Activated naive CD4-positive, alpha-beta T cell treated with anti-CD3 and anti-CD28 coated beads, Interleukin-2, amount 10 ng/mL, durations not matched to agents 7 days and 5 days (primary cell): ENCODE measurements around the gene CDC73.
"Not testable (repeated sequence)": the region's sequence is repeated elsewhere in the genome, so short reads cannot be mapped to it uniquely, and the experiment has no call there.

Experiments
- CTCF ChIA-PET: fragments of 350-600 bp; sonication (Branson Sonifier 250); formaldehyde crosslinking; loops from one replicate; lab custom pipeline; 2021; ENCODE audit warnings: antibody characterized with exemption; lab: Charles Lee
- DNase-seq: peaks from one replicate; pipeline ENCODE4 v3.0.0-alpha.2; 2020
- H3K27ac Mint-ChIP-seq: one replicate; pipeline ENCODE4 v1.8.0; 2021; ENCODE audit warnings: mild to moderate bottlenecking, moderate library complexity, mixed read lengths
- H3K27me3 Mint-ChIP-seq: one replicate; pipeline ENCODE4 v1.8.0; 2021; ENCODE audit warnings: mild to moderate bottlenecking, mixed read lengths
- H3K36me3 Mint-ChIP-seq: one replicate; pipeline ENCODE4 v1.8.0; 2021; ENCODE audit warnings: mixed read lengths
- H3K4me1 Mint-ChIP-seq: one replicate; pipeline ENCODE4 v1.8.0; 2021; ENCODE audit warnings: mixed read lengths
- H3K4me3 Mint-ChIP-seq: one replicate; pipeline ENCODE4 v1.8.0; 2021; ENCODE audit warnings: mild to moderate bottlenecking, moderate library complexity, mixed read lengths
- H3K9me3 Mint-ChIP-seq: one replicate; pipeline ENCODE4 v1.8.0; 2021; ENCODE audit warnings: mixed read lengths

Gene CDC73

DNA sequence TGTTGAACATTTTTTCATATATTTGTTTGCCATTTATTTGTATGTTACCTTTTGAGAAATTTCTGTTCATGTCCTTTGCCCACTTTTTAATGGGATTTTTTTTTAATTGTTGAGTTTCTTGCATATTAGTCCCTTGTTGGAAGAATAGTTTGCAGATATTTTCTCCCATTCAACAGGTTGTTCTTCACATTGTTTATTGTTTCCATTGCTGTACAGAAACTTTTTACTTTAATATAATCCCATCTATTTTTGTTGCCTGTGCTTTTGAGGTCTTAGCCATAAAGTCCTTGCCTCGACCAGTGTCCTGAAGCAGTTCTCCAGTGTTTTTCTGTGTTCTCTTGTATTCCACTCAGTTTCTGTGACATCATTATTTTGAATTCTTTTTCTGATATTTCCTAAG is 118.8 kb downstream of the CDC73 start:
- DNase-seq, result no peak
- no peak overlapping the region for H3K4me3 Mint-ChIP-seq
- H3K4me1 Mint-ChIP-seq, result peaks cover 29% of the 10 kb centered on the region
- peaks cover 65% of the 10 kb centered on the region for H3K36me3 Mint-ChIP-seq
- H3K9me3 Mint-ChIP-seq, result peaks cover 11% of the 10 kb centered on the region
- CTCF ChIA-PET, result no interaction called here
- peak overlapping the region; percentile 83 for H3K27ac Mint-ChIP-seq
- H3K27me3 Mint-ChIP-seq, result no peaks in the 10 kb centered on the region

DNA sequence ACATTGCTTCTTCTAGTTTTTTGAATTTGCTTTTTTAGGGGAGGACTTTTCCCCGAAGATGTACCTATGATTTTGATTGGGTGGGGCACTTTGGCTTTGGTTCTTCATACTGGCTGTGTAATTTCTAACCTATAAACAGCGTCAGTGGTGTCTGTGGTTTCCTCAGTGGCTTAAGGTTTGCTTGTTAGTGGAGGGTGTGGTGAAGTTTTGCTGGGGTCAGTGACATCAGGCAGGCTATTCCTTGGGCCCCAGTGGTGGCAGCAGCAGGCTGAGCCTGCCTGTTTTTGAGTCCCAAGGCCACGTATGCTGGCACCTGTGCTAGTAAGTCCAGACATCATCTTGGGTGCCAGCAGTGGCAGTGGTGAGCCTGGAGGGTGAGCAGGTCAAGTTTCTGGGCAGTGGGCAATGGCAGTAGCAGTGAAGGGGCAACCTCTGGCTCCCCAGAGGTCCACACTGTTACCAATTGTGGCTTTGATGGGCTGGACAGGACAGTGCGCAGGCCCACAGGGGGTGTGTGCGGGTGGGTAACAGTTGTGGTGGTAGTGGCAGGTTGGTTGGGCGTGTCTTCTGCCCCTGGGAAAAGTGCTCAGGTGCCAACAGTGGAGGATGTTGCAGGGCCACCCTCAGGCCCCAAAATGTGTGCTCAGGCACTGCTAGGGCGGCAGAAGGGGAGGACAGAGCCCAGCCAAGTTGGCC is 119.4 kb downstream of the CDC73 start:
- no peaks in the 10 kb centered on the region for H3K27me3 Mint-ChIP-seq
- H3K9me3 Mint-ChIP-seq, result peaks cover 11% of the 10 kb centered on the region
- peaks cover 67% of the 10 kb centered on the region for H3K36me3 Mint-ChIP-seq
- CTCF ChIA-PET, result no interaction called here
- H3K4me3 Mint-ChIP-seq, result peak overlapping the region; percentile 6
- H3K4me1 Mint-ChIP-seq, result peaks cover 32% of the 10 kb centered on the region
- peak overlapping the region; percentile 83 for H3K27ac Mint-ChIP-seq
- DNase-seq, result peak; percentile 34

DNA sequence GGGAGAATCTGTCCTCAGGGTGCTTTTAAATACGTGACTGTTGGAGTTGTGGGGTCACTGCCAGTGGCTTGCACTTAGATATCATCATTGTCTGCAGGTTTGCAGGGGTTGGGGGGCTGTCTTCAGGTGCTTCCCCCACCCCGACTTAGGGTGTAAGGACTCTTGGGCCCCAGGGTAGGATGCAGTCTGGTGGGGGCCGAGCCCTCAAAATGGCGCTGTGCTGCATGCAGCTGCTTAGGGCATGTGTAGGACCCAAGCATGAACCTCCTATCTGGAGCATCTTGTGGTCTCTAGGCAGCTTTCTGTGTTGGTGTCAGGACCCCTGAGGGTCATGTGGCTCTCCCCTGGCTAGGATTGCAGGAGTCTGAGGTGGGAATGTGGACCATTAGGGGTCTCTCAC is 120.2 kb downstream of the CDC73 start:
- peaks cover 32% of the 10 kb centered on the region for H3K4me1 Mint-ChIP-seq
- peaks cover 69% of the 10 kb centered on the region for H3K36me3 Mint-ChIP-seq
- H3K27me3 Mint-ChIP-seq, result no peaks in the 10 kb centered on the region
- CTCF ChIA-PET, result no interaction called here
- no peak for DNase-seq
- peak overlapping the region; percentile 83 for H3K27ac Mint-ChIP-seq
- H3K4me3 Mint-ChIP-seq, result no peak overlapping the region
- H3K9me3 Mint-ChIP-seq, result peaks cover 11% of the 10 kb centered on the region

DNA sequence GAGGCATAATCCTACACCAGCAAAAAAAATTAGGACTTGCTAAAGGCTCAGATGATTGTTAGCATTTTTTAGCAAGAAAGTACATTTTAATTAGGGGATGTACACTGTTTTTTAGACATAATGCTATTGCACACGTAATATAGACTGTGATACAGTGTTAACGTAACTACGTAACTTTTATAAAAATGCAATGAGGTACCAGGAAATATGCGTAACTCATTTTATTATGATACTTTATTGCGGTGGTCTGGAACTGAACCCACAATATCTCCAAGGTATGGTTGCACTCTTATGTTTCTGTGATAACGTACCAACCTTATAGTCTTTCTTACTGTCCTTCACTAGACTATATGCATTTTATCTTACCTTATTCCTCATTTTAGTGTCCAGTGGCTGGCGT is 127.4 kb downstream of the CDC73 start:
- peaks cover 3% of the 10 kb centered on the region for H3K4me1 Mint-ChIP-seq
- CTCF ChIA-PET, result no interaction called here
- no peak overlapping the region for H3K4me3 Mint-ChIP-seq
- peaks cover 46% of the 10 kb centered on the region for H3K36me3 Mint-ChIP-seq
- H3K9me3 Mint-ChIP-seq, result no peaks in the 10 kb centered on the region
- no peak for DNase-seq
- no peaks in the 10 kb centered on the region for H3K27me3 Mint-ChIP-seq
- H3K27ac Mint-ChIP-seq, result no peak overlapping the region

DNA sequence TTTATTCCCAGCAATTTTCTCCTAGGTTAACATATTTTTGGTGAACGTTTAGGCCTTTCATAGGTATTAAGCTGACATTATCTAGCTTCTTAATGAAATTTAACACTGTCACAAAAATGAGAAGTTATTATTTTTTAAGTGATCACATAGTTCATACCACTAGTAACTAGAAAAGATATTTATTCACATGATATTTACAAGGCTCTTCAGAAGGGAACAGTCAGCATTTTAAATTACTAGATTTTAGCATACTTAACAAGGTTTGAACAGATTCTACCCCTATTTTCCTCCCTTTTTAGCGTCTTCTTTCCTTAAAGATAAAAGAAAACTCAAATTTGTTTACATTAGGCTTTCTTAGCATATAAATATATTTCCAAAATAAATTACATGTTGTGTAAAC is 130.1 kb downstream of the CDC73 start:
- H3K36me3 Mint-ChIP-seq, result peaks cover 30% of the 10 kb centered on the region
- H3K9me3 Mint-ChIP-seq, result no peaks in the 10 kb centered on the region
- CTCF ChIA-PET, result no interaction called here

DNA sequence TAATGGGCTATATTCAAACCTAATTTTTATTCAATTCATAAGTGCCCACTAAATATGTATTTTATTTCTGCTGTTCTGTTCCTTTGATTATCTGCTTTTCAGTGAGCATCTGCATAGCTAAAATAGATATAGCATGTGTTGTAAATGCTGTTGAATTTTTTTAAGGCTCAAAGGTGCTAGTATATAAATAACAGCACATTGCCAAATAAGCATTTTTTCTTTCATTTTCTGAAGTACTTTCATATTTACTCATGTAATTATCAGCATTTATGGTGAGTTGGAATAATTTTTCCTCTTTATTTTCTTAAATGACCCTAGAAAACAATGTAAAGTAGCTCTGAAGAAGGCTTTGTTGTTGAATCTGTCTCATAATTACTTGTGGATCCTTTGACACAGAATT is 134.2 kb downstream of the CDC73 start:
- Mint-ChIP-seq H3K27me3 (no peaks in the 10 kb centered on the region), H3K27ac (no peak overlapping the region), H3K36me3 (peaks cover 12% of the 10 kb centered on the region), H3K9me3 (no peaks in the 10 kb centered on the region), H3K4me3 (no peak overlapping the region), H3K4me1 (no peaks in the 10 kb centered on the region)
- DNase-seq, result no peak
- CTCF ChIA-PET, result interaction anchor here (1.7 kb wide), 1 partner anchor 17 kb away, joined by 4 read pairs; no protein-coding TSS in a partner anchor

More for the DNA sequence above, 130.1 kb downstream of the CDC73 start:
- Mint-ChIP-seq H3K27ac (no peak overlapping the region), H3K27me3 (no peaks in the 10 kb centered on the region), H3K4me1 (no peaks in the 10 kb centered on the region), H3K4me3 (no peak overlapping the region)
- no peak for DNase-seq

DNA sequence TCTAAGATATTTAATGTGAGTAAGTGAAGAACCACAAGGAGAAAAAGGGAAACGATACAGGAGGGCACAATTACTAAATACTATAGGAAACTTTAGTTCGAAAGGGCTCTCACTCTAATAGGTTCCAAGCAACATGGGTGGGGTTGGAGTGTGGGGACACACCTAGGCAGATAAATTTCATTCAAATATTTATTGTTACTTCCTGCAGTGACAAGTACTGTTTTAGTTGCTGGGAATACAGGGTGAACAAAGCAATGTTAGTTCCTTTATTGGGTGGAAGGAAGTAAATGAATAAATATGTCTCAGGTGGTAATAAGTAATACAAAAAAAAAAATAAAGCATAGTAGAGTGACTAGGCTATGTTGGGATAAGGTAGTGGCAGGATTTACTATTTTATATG is 137.8 kb downstream of the CDC73 start:
- Mint-ChIP-seq H3K27ac (no peak overlapping the region), H3K4me1 (no peaks in the 10 kb centered on the region), H3K27me3 (no peaks in the 10 kb centered on the region), H3K9me3 (no peaks in the 10 kb centered on the region), H3K4me3 (no peak overlapping the region), H3K36me3 (peaks cover 17% of the 10 kb centered on the region)
- no peak for DNase-seq
- CTCF ChIA-PET, result no interaction called here

DNA sequence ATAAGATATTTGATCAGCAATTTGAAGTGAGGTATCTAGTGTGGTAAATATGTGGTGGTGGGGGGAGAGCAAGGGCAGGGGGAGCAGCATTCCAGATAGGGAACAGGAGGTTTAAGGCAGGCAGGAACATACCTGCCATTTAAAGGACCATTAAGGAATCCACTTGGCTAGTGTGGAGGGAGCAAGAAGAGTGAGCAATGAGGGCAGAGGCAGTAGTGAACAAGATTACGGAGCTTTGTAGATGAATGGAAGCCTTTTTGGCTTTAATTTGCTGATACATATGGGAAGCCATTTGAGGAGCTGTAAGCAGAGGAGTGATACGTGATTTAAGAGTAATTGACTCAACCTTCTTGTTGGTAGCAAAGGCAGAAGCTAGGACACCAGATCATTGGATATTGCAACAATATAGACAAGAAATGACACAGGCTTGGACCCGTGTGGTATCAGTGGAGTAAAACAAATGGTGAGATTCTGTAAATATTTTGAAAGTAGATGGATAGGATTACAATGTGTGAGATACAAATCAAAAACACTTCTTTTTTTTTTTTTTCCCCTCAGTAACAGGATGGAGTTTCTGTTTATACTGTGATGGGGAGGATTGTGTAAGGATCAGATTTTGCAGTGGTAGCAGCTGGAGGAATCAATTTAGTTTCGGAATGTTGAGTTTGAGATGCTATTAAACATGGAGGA is 138.4 kb downstream of the CDC73 start:
- Mint-ChIP-seq H3K9me3 (no peaks in the 10 kb centered on the region), H3K4me1 (no peaks in the 10 kb centered on the region), H3K36me3 (peaks cover 15% of the 10 kb centered on the region), H3K4me3 (no peak overlapping the region), H3K27me3 (no peaks in the 10 kb centered on the region), H3K27ac (no peak overlapping the region)
- CTCF ChIA-PET, result no interaction called here
- DNase-seq, result no peak

DNA sequence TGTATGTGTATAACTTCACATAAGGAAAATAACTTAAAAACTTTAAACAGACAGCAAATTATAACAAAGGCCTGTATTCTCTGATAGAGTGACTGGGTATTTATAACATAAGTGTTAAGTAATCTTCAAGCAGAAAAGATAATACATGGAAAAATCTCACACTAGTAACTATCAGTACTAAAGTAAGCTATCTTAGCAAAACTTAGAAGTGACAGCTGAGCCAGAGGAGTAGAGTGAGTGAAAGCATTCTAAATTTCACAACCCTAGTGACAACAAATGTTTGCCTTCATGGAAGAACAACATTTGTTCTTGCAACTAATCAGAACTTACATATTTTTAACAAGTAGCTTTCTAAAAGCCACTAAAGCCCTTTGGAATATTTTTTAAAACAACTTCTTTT is 139.1 kb downstream of the CDC73 start:
- no peak for DNase-seq
- H3K27ac Mint-ChIP-seq, result no peak overlapping the region
- peaks cover 3% of the 10 kb centered on the region for H3K4me1 Mint-ChIP-seq
- H3K4me3 Mint-ChIP-seq, result no peak overlapping the region
- H3K36me3 Mint-ChIP-seq, result peaks cover 20% of the 10 kb centered on the region
- CTCF ChIA-PET, result no interaction called here
- H3K9me3 Mint-ChIP-seq, result no peaks in the 10 kb centered on the region
- no peaks in the 10 kb centered on the region for H3K27me3 Mint-ChIP-seq

DNA sequence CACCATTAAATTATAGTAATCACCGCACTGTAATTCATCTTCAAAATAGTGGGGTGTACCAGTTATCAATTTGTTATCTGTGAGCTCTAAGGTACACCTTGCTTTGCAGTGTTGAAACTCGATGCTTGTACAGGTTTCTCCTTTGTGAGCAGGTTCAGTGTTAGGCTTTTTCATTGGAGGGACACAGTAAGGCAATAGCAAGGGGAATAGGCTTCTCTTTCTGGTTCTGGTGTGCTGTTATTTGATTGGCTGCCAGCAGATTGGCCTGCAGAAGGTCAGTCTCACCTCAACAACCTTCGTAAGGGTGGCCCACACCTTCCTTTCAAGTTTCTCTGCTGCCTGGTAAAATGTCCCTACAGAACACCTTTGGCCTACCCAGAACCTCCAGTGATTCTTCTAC is 140.8 kb downstream of the CDC73 start:
- Mint-ChIP-seq H3K27me3 (no peaks in the 10 kb centered on the region), H3K9me3 (no peaks in the 10 kb centered on the region), H3K27ac (no peak overlapping the region), H3K4me3 (no peak overlapping the region), H3K36me3 (peaks cover 16% of the 10 kb centered on the region), H3K4me1 (peaks cover 3% of the 10 kb centered on the region)
- CTCF ChIA-PET, result no interaction called here
- no peak for DNase-seq

DNA sequence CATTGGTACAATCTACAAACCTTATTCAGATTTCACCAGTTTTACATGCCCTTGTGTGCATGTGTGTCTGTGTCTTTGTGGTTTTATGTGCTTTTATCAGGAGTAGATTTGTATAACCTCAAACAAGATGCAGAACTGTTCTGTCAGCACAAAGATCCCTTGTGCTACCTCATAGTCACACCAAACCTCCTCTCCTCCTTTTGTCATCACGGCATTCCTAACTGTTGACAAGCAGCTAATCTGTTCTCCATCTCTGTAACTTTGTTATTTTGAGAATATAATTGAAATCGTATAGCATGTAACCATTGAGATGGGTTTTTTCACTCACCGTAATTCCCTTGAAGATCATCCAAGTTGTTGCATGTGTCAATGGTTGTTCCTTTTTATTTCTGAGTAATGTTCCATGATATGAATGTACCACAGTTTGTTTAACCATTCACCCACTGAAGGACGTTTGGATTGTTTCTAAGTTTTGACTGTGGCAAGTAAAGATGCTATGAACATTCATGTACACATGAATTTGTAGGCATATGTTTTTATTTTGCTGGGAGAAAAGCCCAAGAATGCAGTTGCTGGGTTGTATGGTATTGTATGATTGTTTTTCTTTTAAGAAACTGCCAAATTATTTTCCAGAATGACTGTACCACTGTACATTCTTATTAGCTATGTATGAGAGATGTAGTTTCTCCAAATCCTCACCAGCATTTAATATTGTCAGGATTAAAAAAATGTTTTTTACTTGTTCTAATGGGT is 142.7 kb downstream of the CDC73 start:
- no peak for DNase-seq
- Mint-ChIP-seq H3K27ac (no peak overlapping the region), H3K4me1 (peaks cover 3% of the 10 kb centered on the region)

DNA sequence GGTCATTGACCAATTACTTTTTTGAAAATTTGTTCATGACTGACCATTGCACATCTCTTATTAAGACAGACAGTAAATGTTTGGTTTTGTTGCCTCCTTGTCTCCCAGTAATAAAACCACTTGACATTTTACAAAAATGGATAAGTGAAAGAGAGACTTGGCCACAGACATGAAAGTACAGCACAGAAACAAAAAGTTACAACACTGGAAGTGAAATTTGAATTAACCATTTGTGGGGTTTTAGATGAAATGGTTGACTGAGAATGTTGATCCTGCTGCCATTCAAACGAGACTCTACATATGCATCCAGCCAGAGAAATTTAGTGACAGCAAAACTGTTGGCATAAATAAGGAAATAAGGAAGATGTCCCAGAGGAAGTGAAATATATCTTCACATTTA is 143.9 kb downstream of the CDC73 start:
- peaks cover 16% of the 10 kb centered on the region for H3K36me3 Mint-ChIP-seq
- CTCF ChIA-PET, result no interaction called here
- H3K4me3 Mint-ChIP-seq, result no peak overlapping the region
- H3K27me3 Mint-ChIP-seq, result no peaks in the 10 kb centered on the region
- H3K4me1 Mint-ChIP-seq, result peaks cover 3% of the 10 kb centered on the region
- DNase-seq, result no peak
- no peaks in the 10 kb centered on the region for H3K9me3 Mint-ChIP-seq
- no peak overlapping the region for H3K27ac Mint-ChIP-seq

More for the DNA sequence above, 142.7 kb downstream of the CDC73 start:
- Mint-ChIP-seq H3K9me3 (no peaks in the 10 kb centered on the region), H3K27me3 (no peaks in the 10 kb centered on the region), H3K36me3 (peaks cover 16% of the 10 kb centered on the region), H3K4me3 (no peak overlapping the region)
- CTCF ChIA-PET, result no interaction called here

DNA sequence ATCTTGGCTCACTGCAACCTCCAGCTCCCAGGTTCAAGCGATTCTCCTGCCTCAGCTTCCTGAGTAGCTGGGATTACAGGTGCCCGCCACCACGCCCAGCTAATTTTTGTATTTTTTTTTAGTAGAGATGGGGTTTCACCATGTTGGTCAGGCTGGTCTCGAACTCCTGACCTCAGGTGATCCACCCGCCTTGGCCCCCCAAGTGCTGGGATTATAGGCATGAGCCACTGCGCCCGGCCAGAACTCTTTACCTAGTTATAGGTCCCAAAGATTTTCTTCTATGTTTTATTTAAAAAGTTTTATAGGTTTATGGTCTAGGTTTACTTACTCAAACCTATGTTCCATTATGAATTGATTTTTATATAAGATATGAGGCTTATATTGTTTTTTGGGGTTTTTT is 145.0 kb downstream of the CDC73 start:
- H3K27me3 Mint-ChIP-seq, H3K27ac Mint-ChIP-seq, H3K9me3 Mint-ChIP-seq, CTCF ChIA-PET, H3K4me1 Mint-ChIP-seq, H3K4me3 Mint-ChIP-seq, DNase-seq: not testable (repeated sequence)
- peaks cover 15% of the 10 kb centered on the region for H3K36me3 Mint-ChIP-seq

DNA sequence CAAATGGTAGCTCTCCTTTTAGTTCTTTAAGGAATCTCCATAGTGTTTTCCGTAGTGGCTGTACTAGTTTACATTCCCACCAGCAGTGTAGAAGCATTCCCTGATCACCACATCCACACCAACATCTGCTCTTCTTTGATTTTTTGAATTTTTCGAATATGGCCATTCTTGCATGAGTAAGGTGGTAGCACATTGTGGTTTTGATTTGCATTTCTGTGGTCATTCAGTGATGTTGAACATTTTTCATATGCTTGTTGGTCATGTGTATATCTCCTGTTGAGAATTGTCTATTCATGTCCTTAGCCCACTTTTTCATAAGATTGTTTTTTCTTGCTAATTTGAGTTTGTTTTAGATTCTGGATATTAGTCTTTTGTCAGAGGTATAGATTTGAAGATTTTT is 149.2 kb downstream of the CDC73 start:
- no peaks in the 10 kb centered on the region for H3K4me1 Mint-ChIP-seq
- CTCF ChIA-PET, result no interaction called here
- no peak overlapping the region for H3K4me3 Mint-ChIP-seq
- peaks cover 12% of the 10 kb centered on the region for H3K9me3 Mint-ChIP-seq
- H3K36me3 Mint-ChIP-seq, result peaks cover 30% of the 10 kb centered on the region
- H3K27me3 Mint-ChIP-seq, result no peaks in the 10 kb centered on the region
- no peak for DNase-seq
- no peak overlapping the region for H3K27ac Mint-ChIP-seq
